Right lobe of liver (tissue), 6 donors: ENCODE data around the gene GJA3. TPM values are rescaled to one million over a fixed set of nuclear protein-coding genes. Genes with fewer than 3 reads are reported as not detected.

Experiments
- ATAC-seq, 4 donors: fragments of 200-7000 bp; cut with Tn5 transposase; one replicate each; pipeline ENCODE4 v1.9.1; 2020; ENCODE audit warnings: mild to moderate bottlenecking in 4 of 4, moderate library complexity in 4 of 4
- DNase-seq, 3 donors: peaks; one replicate each; pipeline ENCODE4 v3.0.0-alpha.2; 2020
- H3K27ac ChIP-seq, 3 donors: fragments of 200-600 bp; one replicate each; pipeline ENCODE4 v1.8.0; 2022
- H3K27me3 ChIP-seq, 2 donors: fragments of 200-600 bp; one replicate each; pipeline ENCODE4 v1.8.0; 2022
- H3K36me3 ChIP-seq, 4 donors: fragments of 200-600 bp; sonication (generic) in 1 of 4; one replicate each; pipeline versions ENCODE4 v1.5.1 to v1.8.0; 2017 to 2022; ENCODE audit warnings: control low read depth in 1 of 4
- H3K4me1 ChIP-seq, 4 donors: fragments of 200-600 bp; sonication (generic) in 1 of 4; one replicate each; pipeline versions ENCODE4 v1.5.1 to v1.8.0; 2017 to 2022; ENCODE audit warnings: control low read depth in 1 of 4
- H3K4me3 ChIP-seq, 3 donors: fragments of 200-600 bp; one replicate each; pipeline ENCODE4 v1.8.0; 2022
- H3K9me3 ChIP-seq, 4 donors: fragments of 200-600 bp; sonication (generic) in 1 of 4; one replicate each; pipeline versions ENCODE4 v1.5.1 to v1.8.0; 2017 to 2022; ENCODE audit warnings: control low read depth in 1 of 4
- CTCF ChIP-seq, 4 donors: fragments of 200-600 bp in 3 of 4; fragments of 450-650 bp in 1 of 4; IDR thresholded peaks; one replicate each; pipeline versions ENCODE4 v1.5.1 to v1.8.0; 2016 to 2022; ENCODE audit warnings: antibody characterized with exemption in 4 of 4, mild to moderate bottlenecking in 2 of 4
- POLR2A ChIP-seq: fragments of 450-650 bp; IDR thresholded peaks from one replicate; pipeline ENCODE4 v1.6.1; 2017; ENCODE audit warnings: antibody characterized with exemption, mild to moderate bottlenecking
- WGBS: methylation state at CpG from one replicate; pipeline ENCODE4 v1.1.6; 2018; ENCODE audit warnings: low coverage, low lambda C conversion rate; ENCODE audit not compliant: insufficient coverage; ENCODE audit errors: missing lambda C conversion rate; 5-methylcytosine and 5-hydroxymethylcytosine counted together
- intact Hi-C, 2 donors: fragments of 100-400 bp; cut with DNase I; formaldehyde crosslinking; loops; one replicate each; pipeline versions ENCODE4 v1.11.2 to v1.14.1; 2022
- total RNA-seq, 6 experiments: library from RNA; depleted of rRNA in 2 of 6; stranded (reverse); fragments of >200 nt in 2 of 6; fragmentation: NEBNext Ultra II Directional in 3 of 6; extraction: Animal tissue kit (Norgen Biotek cat#: 25700) in 3 of 6; gene quantifications; one replicate each; pipeline versions ENCODE4 v1.1.0 to v1.2.4, GENCODE V29; 2016 to 2023
- donor health status: DM: no; HTN: yes; CAD: no.
- donor health status: DM: no; HTN: no; CAD: no.
- donor health status: DM: no; HTN: no; CAD: no.
- donor health status: DM: no; HTN: yes; CAD: no.
- donor health status: DM: no; HTN: yes; CAD: no.

The GJA3 gene
- total RNA-seq, 6 experiments from 2014 or later = 0.11 TPM; not detected in 5

GRCh38 chr13:20150561-20150960, 10.3 kb downstream of the GJA3 start:
- H3K4me1 ChIP-seq = no peaks in the 10 kb centered on the region
- no peaks in the 10 kb centered on the region for H3K36me3 ChIP-seq
- TF ChIP-seq POLR2A (no peak), CTCF (IDR thresholded peaks at IDR 0.05) (no peak)
- H3K27ac ChIP-seq = no peak overlapping the region
- intact Hi-C loops = no loop called here
- H3K9me3 ChIP-seq = no peaks in the 10 kb centered on the region
- 20% methylated on average over 1 of the region's 9 CpGs for WGBS
- ATAC-seq = peak in 1 of 4 donors; percentile 32
- H3K4me3 ChIP-seq = no peak overlapping the region
- no peak for DNase-seq
- no peaks in the 10 kb centered on the region for H3K27me3 ChIP-seq

GRCh38 chr13:20149762-20150161, 11.1 kb downstream of the GJA3 start:
- Histone ChIP-seq H3K27me3 (no peaks in the 10 kb centered on the region), H3K36me3 (no peaks in the 10 kb centered on the region), H3K9me3 (no peaks in the 10 kb centered on the region), H3K4me1 (no peaks in the 10 kb centered on the region), H3K4me3 (no peak overlapping the region), H3K27ac (no peak overlapping the region)
- ATAC-seq = no peak
- intact Hi-C loops = no loop called here
- 46% methylated on average over 9 of the region's 9 CpGs for WGBS
- no peak for TF ChIP-seq CTCF (IDR thresholded peaks at IDR 0.05)
- no peak for TF ChIP-seq POLR2A
- DNase-seq = no peak

GRCh38 chr13:20148501-20149183, 12.2 kb downstream of the GJA3 start:
- no peak for TF ChIP-seq CTCF (IDR thresholded peaks at IDR 0.05)
- no peak for TF ChIP-seq POLR2A
- no peaks in the 10 kb centered on the region for H3K9me3 ChIP-seq
- intact Hi-C loops = no loop called here
- H3K27ac ChIP-seq = no peak overlapping the region
- H3K27me3 ChIP-seq = no peaks in the 10 kb centered on the region
- WGBS = 86% methylated on average over 7 of the region's 16 CpGs
- ATAC-seq (no peak), DNase-seq (no peak)
- no peaks in the 10 kb centered on the region for H3K36me3 ChIP-seq
- H3K4me1 ChIP-seq = no peaks in the 10 kb centered on the region
- no peak overlapping the region for H3K4me3 ChIP-seq

- Histone ChIP-seq H3K27ac (no peak overlapping the region), H3K4me1 (peaks cover 0 to 7% (median 0%) of the 10 kb centered on the region in 4 donors), H3K9me3 (no peaks in the 10 kb centered on the region), H3K36me3 (no peaks in the 10 kb centered on the region), H3K4me3 (no peak overlapping the region), H3K27me3 (peaks cover 0 to 10% of the 10 kb centered on the region in 2 donors)
- intact Hi-C loops = no loop called here
- no CpG with 5 or more reads among the region's 1 CpG for WGBS
- ATAC-seq (no peak), DNase-seq (no peak)
- TF ChIP-seq CTCF (IDR thresholded peaks at IDR 0.05) = no peak
- TF ChIP-seq POLR2A = no peak
Measured at GRCh38 chr13:20146381-20146780, 14.5 kb downstream of the GJA3 start.
